Common myeloid progenitor, CD34-positive (primary cell): Measurements from ENCODE around the gene MAP3K20.

Source experiments
- CTCF ChIA-PET: fragments of 350-600 bp; sonication (Branson Sonifier 250); formaldehyde crosslinking; loops from one replicate; lab custom pipeline; 2021; ENCODE audit warnings: antibody characterized with exemption; lab: Charles Lee
- POLR2A ChIA-PET: fragments of 350-600 bp; sonication (Branson Sonifier 250); formaldehyde crosslinking; loops from one replicate; lab custom pipeline; 2021; ENCODE audit warnings: antibody characterized with exemption; lab: Charles Lee
- DNase-seq, 3 donors: peaks; one replicate each; pipeline versions ENCODE4 v3.0.0 to v3.0.0-alpha.2; 2013
- H3K27ac ChIP-seq, 2 experiments: 1 replicate in 1 of 2; 2 replicates in 1 of 2; pipeline ENCODE4 v1.7.0; 2013; ENCODE audit warnings: inconsistent platforms in 2 of 2, low read length in 2 of 2, mild to moderate bottlenecking in 2 of 2, low read depth in 1 of 2, moderate library complexity in 1 of 2; ENCODE audit not compliant: severe bottlenecking in 2 of 2, insufficient read depth in 1 of 2, poor library complexity in 1 of 2
- H3K27me3 ChIP-seq, 5 experiments: replicated peaks in 2 of 5; 1 replicate in 3 of 5; 2 replicates in 2 of 5; pipeline versions ENCODE4 v1.6.1 to v1.7.0; 2013; ENCODE audit warnings: low read length in 4 of 5, mild to moderate bottlenecking in 2 of 5, moderate library complexity in 2 of 5, inconsistent platforms in 1 of 5; ENCODE audit not compliant: insufficient read depth in 5 of 5, control insufficient read depth in 4 of 5
- H3K36me3 ChIP-seq, 4 experiments: 1 replicate in 2 of 4; 2 replicates in 2 of 4; pipeline versions ENCODE4 v1.6.1 to v1.7.0; 2013; ENCODE audit warnings: low read length in 3 of 4, control low read depth in 1 of 4, mild to moderate bottlenecking in 1 of 4; ENCODE audit not compliant: control insufficient read depth in 4 of 4, insufficient read depth in 4 of 4
- H3K4me1 ChIP-seq, 4 experiments: 1 replicate in 3 of 4; 2 replicates in 1 of 4; pipeline versions ENCODE4 v1.6.1 to v1.7.1; 2013; ENCODE audit warnings: low read length in 3 of 4, mild to moderate bottlenecking in 3 of 4, control low read depth in 1 of 4, inconsistent platforms in 1 of 4, moderate library complexity in 1 of 4; ENCODE audit not compliant: control insufficient read depth in 4 of 4, insufficient read depth in 4 of 4; ENCODE audit errors: control extremely low read depth in 1 of 4
- H3K4me3 ChIP-seq, 7 experiments: 1 replicate in 4 of 7; 2 replicates in 3 of 7; pipeline versions ENCODE4 v1.5.1 to v1.7.0; 2013; ENCODE audit warnings: mild to moderate bottlenecking in 7 of 7, low read length in 6 of 7, moderate library complexity in 6 of 7, inconsistent platforms in 2 of 7, low read depth in 2 of 7, control low read depth in 1 of 7; ENCODE audit not compliant: insufficient read depth in 4 of 7, control insufficient read depth in 1 of 7; ENCODE audit errors: extremely low read depth in 1 of 7
- H3K9me3 ChIP-seq, 5 experiments: 1 replicate in 4 of 5; 2 replicates in 1 of 5; pipeline versions ENCODE4 v1.6.1 to v1.7.1; 2013; ENCODE audit warnings: low read length in 4 of 5, mild to moderate bottlenecking in 2 of 5, inconsistent platforms in 1 of 5, low read depth in 1 of 5, moderate library complexity in 1 of 5; ENCODE audit not compliant: control insufficient read depth in 4 of 5, insufficient read depth in 2 of 5; ENCODE audit errors: control extremely low read depth in 1 of 5
- WGBS: methylation state at CpG from one replicate; pipeline ENCODE4 v1.1.5; 2013; ENCODE audit not compliant: insufficient coverage; 5-methylcytosine and 5-hydroxymethylcytosine counted together

MAP3K20 gene

DNA sequence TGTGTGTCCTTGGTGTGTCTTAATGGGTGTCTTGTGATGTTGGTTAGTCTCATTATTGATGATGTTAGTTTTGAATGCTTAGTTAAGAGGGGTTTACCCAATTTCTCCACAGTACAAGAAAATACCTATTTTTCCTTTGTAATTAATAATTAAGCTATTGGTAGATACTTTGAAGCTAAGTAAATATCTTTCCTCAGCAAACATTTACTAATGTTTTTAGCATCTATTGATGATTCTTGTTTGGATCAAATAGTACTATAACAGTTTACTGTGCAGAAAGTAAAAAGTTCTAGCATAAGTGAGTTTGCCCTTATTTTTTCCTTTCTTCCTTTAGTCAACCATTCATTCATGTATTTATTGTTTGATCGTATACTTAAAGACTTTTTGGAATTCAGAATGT is 19.1 kb downstream of the MAP3K20 start:
- DNase-seq = no peak
- Histone ChIP-seq H3K4me1 (no peaks in the 10 kb centered on the region), H3K36me3 (peaks cover 0 to 30% (median 4%) of the 10 kb centered on the region in 4 experiments), H3K27me3 (no peaks in the 10 kb centered on the region), H3K27ac (no peak overlapping the region), H3K4me3 (no peak overlapping the region), H3K9me3 (no peaks in the 10 kb centered on the region)
- CTCF ChIA-PET = no interaction called here
- WGBS = no CpG with 5 or more reads among the region's 1 CpG
- POLR2A ChIA-PET = no interaction called here

DNA sequence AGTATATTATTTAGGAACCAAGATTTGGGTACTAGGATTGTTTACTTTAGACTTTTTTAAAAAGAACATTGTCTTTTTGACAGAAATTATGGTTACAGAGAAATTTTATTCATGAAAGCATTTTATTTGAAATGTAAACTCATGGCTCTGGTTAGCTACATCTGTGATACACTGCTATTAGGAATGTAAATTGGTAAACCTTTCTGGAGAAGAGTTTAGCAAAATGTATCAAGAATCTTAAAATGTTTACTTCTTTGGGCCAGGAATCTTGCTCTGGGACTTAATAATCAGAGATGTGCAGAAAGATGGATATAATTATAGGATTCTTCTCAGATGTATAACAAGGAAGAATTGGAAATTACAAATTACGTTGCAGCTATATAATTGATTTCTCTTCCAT is 19.7 kb downstream of the MAP3K20 start:
- ChIA-PET POLR2A (no interaction called here), CTCF (no interaction called here)
- DNase-seq = no peak
- H3K27me3 ChIP-seq = no peaks in the 10 kb centered on the region
- H3K4me3 ChIP-seq = no peak overlapping the region
- H3K4me1 ChIP-seq = no peaks in the 10 kb centered on the region
- H3K36me3 ChIP-seq = peaks cover 0 to 29% (median 5%) of the 10 kb centered on the region in 4 experiments
- no peak overlapping the region for H3K27ac ChIP-seq
- WGBS = no CpG with 5 or more reads among the region's 1 CpG
- H3K9me3 ChIP-seq = no peaks in the 10 kb centered on the region

DNA sequence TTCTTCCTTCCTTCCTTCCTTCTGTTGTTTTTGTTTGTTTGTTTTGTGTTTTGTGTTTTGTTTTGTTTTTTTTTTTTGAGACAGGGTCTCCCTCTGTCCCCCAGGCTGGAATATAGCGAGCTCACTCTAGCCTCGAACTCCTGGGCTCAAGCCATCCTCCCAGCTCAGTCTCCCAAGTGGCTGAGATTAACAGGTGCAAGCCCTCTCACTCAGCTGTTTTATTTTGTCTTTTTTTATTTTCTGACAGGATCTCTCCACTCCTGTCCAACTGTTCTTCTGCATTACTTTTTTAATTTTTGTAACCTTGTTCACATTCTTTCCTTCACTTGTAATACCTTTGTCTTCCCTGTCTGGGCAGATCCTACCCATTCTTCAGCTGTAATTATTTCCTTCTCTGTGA is 23.6 kb downstream of the MAP3K20 start:
- no peak for DNase-seq
- Histone ChIP-seq H3K9me3 (no peaks in the 10 kb centered on the region), H3K27me3 (no peaks in the 10 kb centered on the region), H3K27ac (no peak overlapping the region), H3K36me3 (peaks cover 0 to 13% (median 3%) of the 10 kb centered on the region in 4 experiments), H3K4me3 (no peak overlapping the region), H3K4me1 (no peaks in the 10 kb centered on the region)
- ChIA-PET CTCF (interaction anchor here (1.1 kb wide), 1 partner anchor 15 kb away, joined by 3 read pairs; no protein-coding TSS in a partner anchor), POLR2A (no interaction called here)
- 100% methylated on average over 2 of the region's 2 CpGs for WGBS

DNA sequence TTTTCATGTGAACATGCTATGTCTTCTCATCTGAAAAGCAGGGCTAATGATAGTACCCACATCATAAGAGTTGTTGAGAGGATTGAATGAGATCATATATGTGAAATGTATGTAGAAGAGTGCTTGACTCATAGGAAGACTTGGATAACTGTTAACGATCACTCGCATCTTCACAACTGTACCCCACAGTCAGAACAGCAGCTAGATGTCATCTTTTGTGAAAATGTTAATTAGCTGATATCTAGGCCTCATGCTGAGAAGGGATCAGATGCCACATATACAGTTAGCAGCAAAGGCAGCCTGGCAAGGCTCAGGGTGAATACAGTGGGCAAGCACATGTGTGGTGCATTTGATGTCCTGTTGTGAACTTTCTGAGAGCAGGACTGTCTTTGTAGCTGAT is 24.2 kb downstream of the MAP3K20 start:
- CTCF ChIA-PET = no interaction called here
- WGBS = 100% methylated on average over 1 of the region's 2 CpGs

DNA sequence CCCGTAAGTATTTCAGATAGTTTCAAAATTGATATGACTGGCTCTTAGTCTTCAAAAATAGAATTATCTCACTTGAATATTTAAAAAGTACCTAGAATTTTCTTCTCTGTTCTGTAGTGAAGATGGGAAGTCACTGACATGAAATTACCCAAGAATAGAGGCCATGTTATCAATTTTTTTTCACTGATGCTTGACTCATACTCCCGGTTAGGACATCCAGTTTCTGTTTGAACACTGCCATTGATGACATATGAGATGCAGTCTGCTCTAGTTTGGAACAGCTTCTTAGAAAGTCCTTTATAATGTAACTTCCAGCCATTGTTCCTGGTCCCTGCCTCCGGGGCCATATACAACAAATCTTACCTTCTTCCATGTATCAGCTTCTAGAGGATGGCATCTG is 26.0 kb downstream of the MAP3K20 start:
- H3K36me3 ChIP-seq = peaks cover 0 to 17% (median 4%) of the 10 kb centered on the region in 4 experiments

More for the DNA sequence above, 24.2 kb downstream of the MAP3K20 start:
- no peak for DNase-seq
- H3K4me1 ChIP-seq = no peaks in the 10 kb centered on the region
- H3K4me3 ChIP-seq = no peak overlapping the region
- H3K27me3 ChIP-seq = no peaks in the 10 kb centered on the region
- no peak overlapping the region for H3K27ac ChIP-seq
- POLR2A ChIA-PET = no interaction called here
- no peaks in the 10 kb centered on the region for H3K9me3 ChIP-seq
- peaks cover 0 to 13% (median 3%) of the 10 kb centered on the region in 4 experiments for H3K36me3 ChIP-seq

DNA sequence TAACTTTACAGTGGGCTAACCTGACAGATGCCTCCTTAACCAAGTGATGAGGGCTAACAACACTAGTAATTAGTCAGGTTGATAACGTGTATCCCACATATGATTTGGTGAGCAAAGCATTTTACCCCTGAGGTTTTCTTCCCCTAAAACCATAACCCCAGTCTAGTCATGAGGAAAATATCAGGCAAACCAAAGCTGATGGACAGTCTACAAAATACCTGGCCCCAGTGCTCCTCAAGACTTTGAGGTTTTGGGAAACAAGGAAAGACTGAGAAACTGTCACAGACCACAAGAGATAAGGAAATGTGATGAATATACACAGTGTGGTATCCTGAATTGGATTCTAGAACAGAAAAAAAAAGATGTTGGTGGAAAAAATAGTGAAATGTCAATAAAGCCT is 28.5 kb downstream of the MAP3K20 start:
- peaks cover 0 to 25% (median 3%) of the 10 kb centered on the region in 4 experiments for H3K36me3 ChIP-seq
- H3K27me3 ChIP-seq = no peaks in the 10 kb centered on the region
- CTCF ChIA-PET = no interaction called here
- H3K4me3 ChIP-seq = no peak overlapping the region
- POLR2A ChIA-PET = no interaction called here
- DNase-seq = no peak
- no peaks in the 10 kb centered on the region for H3K9me3 ChIP-seq
- WGBS = no CpG with 5 or more reads among the region's 1 CpG
- no peaks in the 10 kb centered on the region for H3K4me1 ChIP-seq
- H3K27ac ChIP-seq = no peak overlapping the region

More for the DNA sequence above, 26.0 kb downstream of the MAP3K20 start:
- Histone ChIP-seq H3K27ac (no peak overlapping the region), H3K4me3 (no peak overlapping the region), H3K27me3 (no peaks in the 10 kb centered on the region), H3K9me3 (no peaks in the 10 kb centered on the region), H3K4me1 (no peaks in the 10 kb centered on the region)
- no peak for DNase-seq
- ChIA-PET POLR2A (no interaction called here), CTCF (no interaction called here)
- WGBS = 100% methylated on average over 1 of the region's 3 CpGs

DNA sequence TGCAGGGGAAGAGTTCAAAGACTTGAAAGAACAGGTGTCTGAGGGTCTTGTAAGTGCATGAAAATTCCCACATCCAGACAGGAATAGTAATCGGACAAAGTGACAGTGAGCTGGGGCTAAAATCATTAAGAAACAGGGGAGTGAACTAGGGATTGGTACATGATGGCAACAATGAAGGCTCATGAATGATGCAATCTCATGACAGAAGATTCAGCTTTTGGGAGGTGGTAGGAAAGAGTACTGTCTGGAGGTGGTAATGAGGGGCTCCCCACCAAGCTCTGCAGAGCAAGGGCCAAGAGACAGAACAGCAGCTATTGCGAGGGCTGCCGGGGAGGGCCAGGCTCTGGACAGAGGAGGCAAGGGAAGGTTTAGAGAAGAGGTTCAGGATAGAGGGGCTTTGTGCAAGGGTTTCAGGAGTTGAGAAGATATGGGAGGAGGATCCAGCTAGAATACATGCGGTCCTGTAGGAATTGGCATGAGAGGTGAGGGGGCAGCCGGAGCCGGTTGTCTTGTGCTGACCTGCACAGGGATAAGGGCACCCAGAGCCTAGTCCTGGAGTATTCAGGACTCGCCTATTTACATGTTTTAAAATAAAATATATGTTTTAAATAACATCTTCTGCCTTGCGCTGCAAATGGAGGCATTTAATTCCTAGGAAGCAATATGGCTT is 31.4 kb downstream of the MAP3K20 start:
- H3K27ac ChIP-seq = no peak overlapping the region
- no peaks in the 10 kb centered on the region for H3K27me3 ChIP-seq
- 100% methylated on average over 4 of the region's 8 CpGs for WGBS
- H3K36me3 ChIP-seq = peaks cover 0 to 19% (median 2%) of the 10 kb centered on the region in 4 experiments
- ChIA-PET CTCF (no interaction called here), POLR2A (no interaction called here)
- DNase-seq = no peak
- no peaks in the 10 kb centered on the region for H3K4me1 ChIP-seq
- H3K9me3 ChIP-seq = no peaks in the 10 kb centered on the region
- H3K4me3 ChIP-seq = no peak overlapping the region
